Hepatocyte (in vitro differentiated cells): Measurements from ENCODE around the gene ARL6IP4. TPM values are rescaled to one million over a fixed set of nuclear protein-coding genes. Genes with fewer than 3 reads are reported as not detected.

Source experiments
- DNase-seq: peaks from one replicate; pipeline ENCODE4 v3.0.0-alpha.2; 2016; ENCODE audit warnings: low spot score
- H2AFZ ChIP-seq: fragments of 200-600 bp; sonication (generic); 2 replicates; pipeline ENCODE4 v1.6.0; 2016; ENCODE audit warnings: antibody characterized with exemption, mild to moderate bottlenecking
- H3K27ac ChIP-seq: fragments of 200-600 bp; sonication (generic); 2 replicates; pipeline ENCODE4 v1.5.1; 2016; ENCODE audit warnings: mild to moderate bottlenecking
- H3K27me3 ChIP-seq: fragments of 200-600 bp; sonication (generic); 2 replicates; pipeline ENCODE4 v1.6.1; 2016
- H3K36me3 ChIP-seq: fragments of 200-600 bp; sonication (generic); replicated peaks from 2 replicates; pipeline ENCODE4 v1.5.1; 2016; ENCODE audit warnings: low read depth; ENCODE audit not compliant: insufficient read depth
- H3K4me1 ChIP-seq: fragments of 200-600 bp; sonication (generic); 2 replicates; pipeline ENCODE4 v1.5.1; 2016; ENCODE audit warnings: mild to moderate bottlenecking, moderate library complexity; ENCODE audit not compliant: insufficient read depth
- H3K4me2 ChIP-seq: fragments of 200-600 bp; sonication (generic); 2 replicates; pipeline ENCODE4 v1.6.0; 2016
- H3K4me3 ChIP-seq: fragments of 200-600 bp; sonication (generic); 2 replicates; pipeline ENCODE4 v1.5.1; 2016; ENCODE audit warnings: mild to moderate bottlenecking
- H3K79me2 ChIP-seq: fragments of 200-600 bp; sonication (generic); 2 replicates; pipeline ENCODE4 v1.6.0; 2017; ENCODE audit warnings: mild to moderate bottlenecking
- H3K9me2 ChIP-seq: fragments of 200-600 bp; sonication (generic); replicated peaks from 2 replicates; pipeline ENCODE4 v1.6.0; 2017; ENCODE audit warnings: mild to moderate bottlenecking; ENCODE audit not compliant: insufficient read depth
- H3K9me3 ChIP-seq: fragments of 200-600 bp; sonication (generic); 2 replicates; pipeline ENCODE4 v1.5.1; 2016; ENCODE audit warnings: low read depth, mild to moderate bottlenecking
- H4K20me1 ChIP-seq: fragments of 200-600 bp; sonication (generic); 2 replicates; pipeline ENCODE4 v1.6.0; 2016; ENCODE audit warnings: mild to moderate bottlenecking; ENCODE audit not compliant: insufficient read depth, poor library complexity, severe bottlenecking
- CTCF ChIP-seq: fragments of 200-600 bp; sonication (generic); IDR thresholded peaks from 2 replicates; pipeline ENCODE4 v1.5.1; 2016; ENCODE audit warnings: antibody characterized with exemption, mild to moderate bottlenecking; ENCODE audit not compliant: poor library complexity
- EZH2 ChIP-seq: fragments of 200-600 bp; sonication (generic); IDR thresholded peaks from 2 replicates; pipeline ENCODE4 v1.6.1; 2016; ENCODE audit warnings: antibody characterized with exemption, mild to moderate bottlenecking, borderline replicate concordance
- EZH2phosphoT487 ChIP-seq: fragments of 200-600 bp; sonication (generic); IDR thresholded peaks from one replicate; pipeline ENCODE4 v1.6.1; 2018; ENCODE audit warnings: antibody characterized with exemption, mild to moderate bottlenecking, low read depth, moderate library complexity; ENCODE audit not compliant: unreplicated experiment, severe bottlenecking
- WGBS: methylation state at CpG from one replicate; pipeline ENCODE4 v1.1.6; 2016; ENCODE audit warnings: low lambda C conversion rate; ENCODE audit errors: missing lambda C conversion rate; 5-methylcytosine and 5-hydroxymethylcytosine counted together
- polyA plus RNA-seq: library from polyadenylated mRNA; unstranded; fragments of >200 nt; fragmentation: Nextera tagmentation; extraction: Ambion mirVana; gene quantifications from 2 replicates; pipeline ENCODE4 v1.2.1, GENCODE V29; 2016
- total RNA-seq: library from RNA; depleted of rRNA; stranded (reverse); fragments of >200 nt; gene quantifications from 2 replicates; pipeline ENCODE4 v1.2.3, GENCODE V29; 2014

ARL6IP4 gene
- total and polyA plus RNA-seq, 2 experiments from 2014 or later, result 138 to 248 TPM

- no peak overlapping the region for H2AFZ ChIP-seq
- H3K4me2 ChIP-seq, result peak overlapping the region; percentile 25
- TF ChIP-seq CTCF, result no peak
- TF ChIP-seq EZH2phosphoT487, result no peak
- no peak for TF ChIP-seq EZH2
Observed at GRCh38 chr12:122983789-122984515, 3.5 kb downstream of the ARL6IP4 start.

GRCh38 chr12:122984612-122985337 lies 4.3 kb downstream of the ARL6IP4 start:
- Histone ChIP-seq H4K20me1 (no peaks in the 10 kb centered on the region), H3K4me2 (peak overlapping the region; percentile 25), H2AFZ (no peak overlapping the region), H3K9me3 (no peaks in the 10 kb centered on the region), H3K27ac (peak overlapping the region; percentile 43), H3K4me1 (peaks cover 29% of the 10 kb centered on the region), H3K27me3 (no peaks in the 10 kb centered on the region), H3K36me3 (no peaks in the 10 kb centered on the region), H3K9me2 (no peaks in the 10 kb centered on the region), H3K79me2 (peaks cover 27% of the 10 kb centered on the region), H3K4me3 (no peak overlapping the region)
- DNase-seq, result no peak
- no peak for TF ChIP-seq CTCF
- TF ChIP-seq EZH2phosphoT487, result no peak
- no peak for TF ChIP-seq EZH2
- WGBS, result 74% methylated on average over 34 of the region's 34 CpGs

More at GRCh38 chr12:122983789-122984515, 3.5 kb downstream of the ARL6IP4 start:
- Histone ChIP-seq H3K36me3 (no peaks in the 10 kb centered on the region), H4K20me1 (no peaks in the 10 kb centered on the region), H3K27ac (peak overlapping the region; percentile 43), H3K79me2 (peaks cover 35% of the 10 kb centered on the region), H3K4me1 (peaks cover 36% of the 10 kb centered on the region), H3K27me3 (no peaks in the 10 kb centered on the region), H3K9me3 (no peaks in the 10 kb centered on the region), H3K9me2 (no peaks in the 10 kb centered on the region), H3K4me3 (no peak overlapping the region)
- 67% methylated on average over 9 of the region's 9 CpGs for WGBS
- no peak for DNase-seq

- no peaks in the 10 kb centered on the region for H3K9me2 ChIP-seq
- TF ChIP-seq CTCF (no peak), EZH2 (no peak), EZH2phosphoT487 (no peak)
Observed at GRCh38 chr12:122985338-122986257, 5.1 kb downstream of the ARL6IP4 start.

More at GRCh38 chr12:122985338-122986257, 5.1 kb downstream of the ARL6IP4 start:
- H3K27ac ChIP-seq, result peak overlapping the region; percentile 43
- WGBS, result 93% methylated on average over 45 of the region's 45 CpGs
- H3K4me2 ChIP-seq, result no peak overlapping the region
- H3K36me3 ChIP-seq, result no peaks in the 10 kb centered on the region
- peaks cover 26% of the 10 kb centered on the region for H3K4me1 ChIP-seq
- no peak overlapping the region for H2AFZ ChIP-seq
- peaks cover 20% of the 10 kb centered on the region for H3K79me2 ChIP-seq
- no peaks in the 10 kb centered on the region for H4K20me1 ChIP-seq
- H3K27me3 ChIP-seq, result no peaks in the 10 kb centered on the region
- no peak for DNase-seq
- no peaks in the 10 kb centered on the region for H3K9me3 ChIP-seq
- no peak overlapping the region for H3K4me3 ChIP-seq
